ENCODE measurements around the gene NXF1. TPM values are rescaled to one million over a fixed set of nuclear protein-coding genes. Genes with fewer than 3 reads are reported as not detected.
A peak's percentile ranks its signal among the peaks of the same experiment; 100 is the strongest.

Gene NXF1
- total RNA-seq, 4 donors from 2014 or later, result 27.2 to 47.1 (median 46.1) TPM

DNA sequence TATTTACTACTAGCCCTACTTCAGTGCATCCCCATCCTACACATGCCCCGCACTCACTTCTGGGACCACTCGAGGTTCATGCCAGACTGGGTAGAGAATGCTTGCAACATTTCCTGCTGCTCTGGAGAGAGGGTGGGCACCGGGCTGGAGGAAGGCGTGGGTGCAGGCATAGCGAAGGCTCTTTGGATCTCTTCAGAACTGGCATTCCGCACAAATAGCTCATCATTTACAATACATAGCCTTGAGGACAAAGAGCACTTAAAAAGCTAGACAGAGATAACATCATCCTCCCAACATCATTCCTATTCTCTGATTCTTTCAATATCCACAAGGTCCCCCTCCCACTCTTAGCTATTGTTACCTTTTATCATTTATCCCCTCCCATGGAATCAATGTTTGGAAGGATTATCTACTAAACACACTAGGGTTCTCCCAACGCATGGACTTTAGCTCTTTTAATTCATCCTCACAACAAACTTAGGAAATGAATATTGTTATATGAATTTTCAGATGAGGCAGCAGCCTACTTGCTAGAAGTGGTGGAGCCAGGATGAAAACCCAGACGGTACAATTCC is 11.0 kb downstream of the NXF1 start:
- intact Hi-C loops (cut with DNase I; ENCODE audit: low total_unique reads) (no loop called here), in situ Hi-C loops (cut with MboI; ENCODE audit: low sequenced_read_pairs in 4 of 4) (no loop called here)
- Histone ChIP-seq H3K27ac (peak overlapping the region in 1 of 4 donors; percentile 5), H3K27me3 (no peaks in the 10 kb centered on the region), H3K4me1 (peaks cover 18 to 25% of the 10 kb centered on the region in 2 donors), H3K4me3 (no peak overlapping the region), H3K9me3 (no peaks in the 10 kb centered on the region), H3K36me3 (peaks cover 3 to 79% of the 10 kb centered on the region in 2 donors)
- TF ChIP-seq CTCF (IDR thresholded peaks at IDR 0.05 in 4 of 5, conservative IDR thresholded peaks at IDR 0.05 in 1 of 5), result no peak
- no peak for TF ChIP-seq POLR2A (IDR thresholded peaks at IDR 0.05)
- DNase-seq, result no peak
- no peak for ATAC-seq

- ATAC-seq (no peak), DNase-seq (peak in 1 of 2 donors; percentile 38)
- Histone ChIP-seq H3K27ac (peak overlapping the region; percentile 73 to 90 (median 80)), H3K27me3 (no peaks in the 10 kb centered on the region), H3K4me1 (peaks cover 31 to 38% of the 10 kb centered on the region in 2 donors), H3K36me3 (peaks cover 3 to 63% of the 10 kb centered on the region in 2 donors), H3K4me3 (peak overlapping the region; percentile 75 to 95 (median 86)), H3K9me3 (no peaks in the 10 kb centered on the region)
- in situ Hi-C loops (cut with MboI; ENCODE audit: low sequenced_read_pairs in 4 of 4) (no loop called here), intact Hi-C loops (cut with DNase I; ENCODE audit: low total_unique reads) (no loop called here)
- TF ChIP-seq POLR2A (IDR thresholded peaks at IDR 0.05) (no peak), CTCF (IDR thresholded peaks at IDR 0.05 in 4 of 5, conservative IDR thresholded peaks at IDR 0.05 in 1 of 5) (no peak)
Measured at GRCh38 chr11:62792202-62792575, 13.1 kb downstream of the NXF1 start.

DNA sequence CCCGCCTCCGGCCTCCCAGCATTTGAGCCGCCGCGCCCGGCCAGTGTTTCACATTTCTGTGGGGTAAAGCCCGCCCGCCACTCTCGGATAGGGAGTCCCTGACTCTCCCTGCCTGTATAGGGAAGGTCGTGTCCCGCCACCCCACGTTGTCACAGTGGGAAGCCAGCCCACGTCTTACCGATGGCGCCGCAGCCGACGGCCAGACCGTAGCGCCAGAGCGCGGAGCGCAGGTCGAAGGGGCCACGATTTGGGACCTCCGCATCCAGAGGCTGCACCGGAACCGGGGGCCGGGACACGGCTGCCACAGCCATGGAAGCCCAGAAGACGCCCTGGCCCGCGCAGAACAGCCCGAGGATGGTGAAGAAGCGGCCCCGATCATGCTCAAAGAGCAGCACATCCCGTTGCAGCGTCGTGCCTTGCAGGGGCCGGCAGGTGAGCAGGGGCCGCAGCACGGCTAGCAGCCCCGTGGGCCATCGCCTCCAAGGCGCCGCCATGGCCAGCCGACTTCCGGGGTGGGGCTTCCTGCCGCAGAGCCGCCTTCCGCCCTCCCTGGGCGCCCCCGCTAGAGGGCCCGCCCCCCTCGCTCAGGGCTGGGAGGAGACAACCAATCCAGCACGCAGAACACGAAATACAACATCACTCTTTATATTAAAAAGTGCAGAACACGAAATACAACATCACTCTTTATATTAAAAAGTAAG is 13.6 kb downstream of the NXF1 start, which contains the start of gene TMEM223:
Gene TMEM223 (minus strand): TSS at position 506 of the 701 bp plus-strand sequence. CDS start 12 bp downstream, at position 494.
- Histone ChIP-seq H3K4me1 (peaks cover 31 to 38% of the 10 kb centered on the region in 2 donors), H3K36me3 (peaks cover 3 to 58% of the 10 kb centered on the region in 2 donors), H3K9me3 (no peaks in the 10 kb centered on the region), H3K27ac (peak within 1 kb of the TSS; percentile 73 to 90 (median 80)), H3K4me3 (peak within 1 kb of the TSS; percentile 75 to 95 (median 86)), H3K27me3 (no peaks in the 10 kb centered on the region)
- intact Hi-C loops (cut with DNase I; ENCODE audit: low total_unique reads), result no loop called here
- in situ Hi-C loops (cut with MboI; ENCODE audit: low sequenced_read_pairs in 4 of 4), result no loop called here
- ATAC-seq, result peak; percentile 34 to 48
- peak; percentile 64 to 78 for DNase-seq
- TF ChIP-seq POLR2A (IDR thresholded peaks at IDR 0.05), result peak; percentile 35 to 49
- peak in 4 of 5 experiments; percentile 22 to 44 (median 31) for TF ChIP-seq CTCF (IDR thresholded peaks at IDR 0.05 in 4 of 5, conservative IDR thresholded peaks at IDR 0.05 in 1 of 5)

DNA sequence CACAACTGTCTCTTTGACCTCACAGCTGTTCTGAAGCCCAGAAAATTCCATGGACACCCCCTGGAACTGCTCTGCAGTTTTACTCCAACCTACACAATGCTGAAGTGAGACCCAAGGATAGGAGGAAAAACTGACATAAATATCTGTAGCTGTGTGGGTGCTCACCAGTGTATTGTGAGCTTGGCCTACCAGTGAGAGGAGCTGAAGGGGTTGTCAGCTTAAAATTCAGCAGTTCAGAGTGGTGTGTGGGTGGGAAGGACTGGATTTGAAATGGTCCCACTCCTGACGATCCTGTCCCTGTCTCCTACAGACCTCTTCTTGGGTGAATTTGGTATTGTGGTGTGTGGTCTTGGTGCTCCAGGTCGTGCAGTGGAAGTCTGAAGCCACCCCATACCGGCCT is 15.7 kb downstream of the NXF1 start:
- no peaks in the 10 kb centered on the region for H3K9me3 ChIP-seq
- H3K27me3 ChIP-seq, result no peaks in the 10 kb centered on the region
- H3K4me3 ChIP-seq, result no peak overlapping the region
- intact Hi-C loops (cut with DNase I; ENCODE audit: low total_unique reads), result loop anchor here (10.0 kb wide), 1 partner anchor 145 kb away; the partner anchor contains the start of gene GANAB
- in situ Hi-C loops (cut with MboI; ENCODE audit: low sequenced_read_pairs in 4 of 4), result loop anchor here (5.0 to 10.0 kb wide), 2 partner anchors 73 to 75 kb away; no protein-coding TSS in a partner anchor
- DNase-seq (no peak), ATAC-seq (no peak)
- H3K36me3 ChIP-seq, result peaks cover 0 to 44% of the 10 kb centered on the region in 2 donors
- no peak overlapping the region for H3K27ac ChIP-seq
- peaks cover 42 to 47% of the 10 kb centered on the region in 2 donors for H3K4me1 ChIP-seq
- TF ChIP-seq CTCF (IDR thresholded peaks at IDR 0.05 in 4 of 5, conservative IDR thresholded peaks at IDR 0.05 in 1 of 5) (no peak), POLR2A (IDR thresholded peaks at IDR 0.05) (no peak)

Measured in gastrocnemius medialis (tissue), 4 donors.